GM12873 (cell line): ENCODE results near the gene PPP1R14B.

Experiments used
- CTCF ChIP-seq: IDR thresholded peaks from 2 replicates; pipeline ENCODE4 v1.5.1; 2012; ENCODE audit warnings: low read depth, mild to moderate bottlenecking, moderate library complexity, low read length, control low read depth; ENCODE audit not compliant: insufficient read depth; ENCODE audit errors: missing control alignments

Gene PPP1R14B

GRCh38 chr11:64275841-64276240, 29.1 kb upstream of the PPP1R14B start:
- TF ChIP-seq CTCF: no peak

GRCh38 chr11:64275031-64275800, 28.5 kb upstream of the PPP1R14B start:
- no peak for TF ChIP-seq CTCF

GRCh38 chr11:64269540-64270220, 22.9 kb upstream of the PPP1R14B start:
- no peak for TF ChIP-seq CTCF

GRCh38 chr11:64268893-64269539, 22.3 kb upstream of the PPP1R14B start:
- no peak for TF ChIP-seq CTCF

GRCh38 chr11:64268025-64268892, 21.5 kb upstream of the PPP1R14B start:
- no peak for TF ChIP-seq CTCF

GRCh38 chr11:64267207-64267945, 20.6 kb upstream of the PPP1R14B start:
- no peak for TF ChIP-seq CTCF
